HEK293 (cell line): Measurements from ENCODE around the gene PLXNA3.

ENCODE experiments used
- GLI4 ChIP-seq: fragments of 450-650 bp; formaldehyde crosslinking; IDR thresholded peaks from 2 replicates; pipeline ENCODE4 v1.5.1; 2016; ENCODE audit warnings: missing biosample characterization, missing genetic modification characterization
- ZBTB8A ChIP-seq: fragments of 450-650 bp; formaldehyde crosslinking; IDR thresholded peaks from 2 replicates; pipeline ENCODE4 v1.5.1; 2016; ENCODE audit warnings: missing biosample characterization, missing genetic modification characterization
- ZNF121 ChIP-seq: fragments of 450-650 bp; formaldehyde crosslinking; IDR thresholded peaks from 2 replicates; pipeline ENCODE4 v1.5.1; 2016; ENCODE audit warnings: missing biosample characterization, missing genetic modification characterization
- ZNF600 ChIP-seq: fragments of 450-650 bp; formaldehyde crosslinking; IDR thresholded peaks from 2 replicates; pipeline ENCODE4 v1.5.1; 2016; ENCODE audit warnings: missing biosample characterization, missing genetic modification characterization
- ZXDB ChIP-seq: fragments of 450-650 bp; formaldehyde crosslinking; IDR thresholded peaks from 2 replicates; pipeline ENCODE4 v1.5.1; 2016; ENCODE audit warnings: missing biosample characterization, missing genetic modification characterization
- TF ChIP-seq, protein P1 (sequence below): fragments of 450-650 bp; formaldehyde crosslinking; IDR thresholded peaks from 2 replicates; pipeline ENCODE4 v1.5.1; 2016; ENCODE audit warnings: missing biosample characterization, missing genetic modification characterization
- TF ChIP-seq, protein P2 (sequence below): fragments of 450-650 bp; formaldehyde crosslinking; IDR thresholded peaks from 2 replicates; pipeline ENCODE4 v1.5.1; 2016; ENCODE audit warnings: missing biosample characterization, missing genetic modification characterization

DNA sequence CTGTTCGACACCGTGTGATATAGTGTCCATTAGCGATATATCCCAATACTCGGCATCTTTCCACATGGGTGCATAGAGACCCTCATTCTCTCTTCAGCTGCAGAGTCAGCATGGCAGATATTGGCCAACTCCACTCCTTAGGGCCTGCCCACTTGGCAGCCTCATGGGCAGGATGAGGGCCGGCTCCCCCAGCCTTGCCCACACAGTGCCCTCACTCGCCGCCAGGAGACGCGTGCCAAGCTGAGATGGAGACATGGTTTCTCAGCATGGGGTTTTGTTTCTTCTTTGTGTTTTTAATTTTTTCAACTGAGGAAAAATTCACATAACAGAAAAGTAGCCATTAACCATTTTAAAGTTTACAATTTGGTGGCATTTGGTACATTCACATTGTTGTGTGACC lies 5.3 kb upstream of the PLXNA3 start:
- TF ChIP-seq, protein P1, sequence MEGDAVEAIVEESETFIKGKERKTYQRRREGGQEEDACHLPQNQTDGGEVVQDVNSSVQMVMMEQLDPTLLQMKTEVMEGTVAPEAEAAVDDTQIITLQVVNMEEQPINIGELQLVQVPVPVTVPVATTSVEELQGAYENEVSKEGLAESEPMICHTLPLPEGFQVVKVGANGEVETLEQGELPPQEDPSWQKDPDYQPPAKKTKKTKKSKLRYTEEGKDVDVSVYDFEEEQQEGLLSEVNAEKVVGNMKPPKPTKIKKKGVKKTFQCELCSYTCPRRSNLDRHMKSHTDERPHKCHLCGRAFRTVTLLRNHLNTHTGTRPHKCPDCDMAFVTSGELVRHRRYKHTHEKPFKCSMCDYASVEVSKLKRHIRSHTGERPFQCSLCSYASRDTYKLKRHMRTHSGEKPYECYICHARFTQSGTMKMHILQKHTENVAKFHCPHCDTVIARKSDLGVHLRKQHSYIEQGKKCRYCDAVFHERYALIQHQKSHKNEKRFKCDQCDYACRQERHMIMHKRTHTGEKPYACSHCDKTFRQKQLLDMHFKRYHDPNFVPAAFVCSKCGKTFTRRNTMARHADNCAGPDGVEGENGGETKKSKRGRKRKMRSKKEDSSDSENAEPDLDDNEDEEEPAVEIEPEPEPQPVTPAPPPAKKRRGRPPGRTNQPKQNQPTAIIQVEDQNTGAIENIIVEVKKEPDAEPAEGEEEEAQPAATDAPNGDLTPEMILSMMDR (tag by site-specific recombination) = no peak
- TF ChIP-seq, protein P2, sequence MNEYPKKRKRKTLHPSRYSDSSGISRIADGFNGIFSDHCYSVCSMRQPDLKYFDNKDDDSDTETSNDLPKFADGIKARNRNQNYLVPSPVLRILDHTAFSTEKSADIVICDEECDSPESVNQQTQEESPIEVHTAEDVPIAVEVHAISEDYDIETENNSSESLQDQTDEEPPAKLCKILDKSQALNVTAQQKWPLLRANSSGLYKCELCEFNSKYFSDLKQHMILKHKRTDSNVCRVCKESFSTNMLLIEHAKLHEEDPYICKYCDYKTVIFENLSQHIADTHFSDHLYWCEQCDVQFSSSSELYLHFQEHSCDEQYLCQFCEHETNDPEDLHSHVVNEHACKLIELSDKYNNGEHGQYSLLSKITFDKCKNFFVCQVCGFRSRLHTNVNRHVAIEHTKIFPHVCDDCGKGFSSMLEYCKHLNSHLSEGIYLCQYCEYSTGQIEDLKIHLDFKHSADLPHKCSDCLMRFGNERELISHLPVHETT (tag by site-specific recombination) = no peak
- TF ChIP-seq ZXDB = no peak
- TF ChIP-seq ZBTB8A (tag by site-specific recombination) = no peak
- no peak for TF ChIP-seq ZNF600
- TF ChIP-seq ZNF121 (tag by site-specific recombination) = no peak
- TF ChIP-seq GLI4 = no peak
